ENCODE data around the gene DAND5. TPM values are rescaled to one million over a fixed set of nuclear protein-coding genes. Genes with fewer than 3 reads are reported as not detected.

Gene DAND5
- total RNA-seq = 0.09 and 0.17 TPM in 2 replicates

- no peak for DNase-seq
Measured at GRCh38 chr19:12969292-12969988, at the start of gene DAND5. TSS of gene DAND5 (plus strand) at chr19:12969576. CDS start at chr19:12969661, 85 bp downstream.

GRCh38 chr19:12921047-12921446, 48.3 kb upstream of the DAND5 start:
- DNase-seq = no peak

GRCh38 chr19:12922959-12923358, 46.4 kb upstream of the DAND5 start:
- no peak for DNase-seq

- DNase-seq = no peak
Measured at GRCh38 chr19:12924621-12925310, 44.6 kb upstream of the DAND5 start.

- DNase-seq = no peak
Measured at GRCh38 chr19:12930002-12930645, 39.3 kb upstream of the DAND5 start.

GRCh38 chr19:12932392-12933286, 36.7 kb upstream of the DAND5 start:
- no peak for DNase-seq

- DNase-seq = peak; percentile 96
Measured at GRCh38 chr19:12933287-12934072, 35.9 kb upstream of the DAND5 start, which contains the start of gene FARSA. TSS of gene FARSA (minus strand) at chr19:12933711. CDS start at chr19:12933696, 15 bp downstream.

- DNase-seq = no peak
Measured at GRCh38 chr19:12935071-12935470, 34.3 kb upstream of the DAND5 start.

- DNase-seq = no peak
Measured at GRCh38 chr19:12936582-12936981, 32.8 kb upstream of the DAND5 start.

GRCh38 chr19:12937093-12937926, 32.1 kb upstream of the DAND5 start:
- DNase-seq = peak; percentile 55

- peak; percentile 100 for DNase-seq
Measured at GRCh38 chr19:12937927-12938778, 31.2 kb upstream of the DAND5 start, which contains the start of gene CALR. TSS of gene CALR (plus strand) at chr19:12938609. CDS start at chr19:12938680, 71 bp downstream.

GRCh38 chr19:12938779-12939601, 30.4 kb upstream of the DAND5 start:
- peak; percentile 55 for DNase-seq

- DNase-seq = no peak
Measured at GRCh38 chr19:12939975-12940423, 29.4 kb upstream of the DAND5 start.

GRCh38 chr19:12940897-12941296, 28.5 kb upstream of the DAND5 start:
- no peak for DNase-seq

GRCh38 chr19:12943437-12944044, 25.8 kb upstream of the DAND5 start:
- no peak for DNase-seq

- DNase-seq = no peak
Measured at GRCh38 chr19:12944104-12944674, 25.2 kb upstream of the DAND5 start.

- peak; percentile 99 for DNase-seq
Measured at GRCh38 chr19:12945479-12946091, 23.8 kb upstream of the DAND5 start, which contains the start of gene RAD23A. TSS of gene RAD23A (plus strand) at chr19:12945862. CDS start at chr19:12945949, 87 bp downstream.

All from dermis blood vessel endothelial cell (primary cell).